HG02759 (cell line): ENCODE measurements around the gene NID1.
"Not testable (repeated sequence)": the region's sequence is repeated elsewhere in the genome, so short reads cannot be mapped to it uniquely, and the experiment has no call there.

Experiments
- ATAC-seq: cut with Tn5 transposase; IDR thresholded peaks from one replicate; pipeline ENCODE4 v1.9.1; 2021; ENCODE audit warnings: mild to moderate bottlenecking, moderate library complexity; ENCODE audit not compliant: unreplicated experiment

The NID1 gene

DNA sequence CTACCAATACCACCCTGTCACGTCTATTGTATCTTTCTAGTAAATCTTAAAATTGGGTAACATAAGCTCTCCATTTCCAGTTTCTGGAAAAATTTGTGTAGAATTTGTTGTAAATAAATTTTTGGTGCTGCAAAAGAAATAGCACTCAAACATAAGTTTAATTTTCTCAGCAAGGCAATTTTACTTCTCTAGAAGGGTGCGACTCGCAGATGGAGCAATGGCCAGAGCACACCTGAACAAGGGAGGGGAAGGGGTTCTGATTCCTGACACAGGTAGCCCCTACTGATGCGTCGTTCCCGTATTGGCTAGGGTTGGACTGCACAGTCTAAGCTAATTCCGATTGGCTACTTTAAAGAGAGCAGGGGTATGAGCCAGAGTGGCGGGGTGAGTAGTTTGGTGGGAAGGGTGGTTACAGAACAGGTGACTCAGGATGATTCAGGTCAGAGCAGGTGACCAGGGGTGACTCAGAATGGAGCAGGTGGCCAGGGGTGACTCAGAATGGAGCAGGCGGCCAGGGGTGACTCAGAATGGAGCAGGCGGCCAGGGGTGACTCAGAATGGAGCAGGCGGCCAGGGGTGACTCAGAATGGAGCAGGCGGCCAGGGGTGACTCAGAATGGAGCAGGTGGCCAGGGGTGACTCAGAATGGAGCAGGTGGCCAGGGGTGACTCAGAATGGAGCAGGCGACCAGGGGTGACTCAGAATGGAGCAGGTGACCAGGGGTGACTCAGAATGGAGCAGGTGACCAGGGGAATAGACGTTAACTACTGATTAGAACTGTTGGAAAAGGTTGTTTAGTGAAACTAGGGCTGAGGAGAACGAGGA, 32.0 kb upstream of the NID1 start:
- ATAC-seq = not testable (repeated sequence)

DNA sequence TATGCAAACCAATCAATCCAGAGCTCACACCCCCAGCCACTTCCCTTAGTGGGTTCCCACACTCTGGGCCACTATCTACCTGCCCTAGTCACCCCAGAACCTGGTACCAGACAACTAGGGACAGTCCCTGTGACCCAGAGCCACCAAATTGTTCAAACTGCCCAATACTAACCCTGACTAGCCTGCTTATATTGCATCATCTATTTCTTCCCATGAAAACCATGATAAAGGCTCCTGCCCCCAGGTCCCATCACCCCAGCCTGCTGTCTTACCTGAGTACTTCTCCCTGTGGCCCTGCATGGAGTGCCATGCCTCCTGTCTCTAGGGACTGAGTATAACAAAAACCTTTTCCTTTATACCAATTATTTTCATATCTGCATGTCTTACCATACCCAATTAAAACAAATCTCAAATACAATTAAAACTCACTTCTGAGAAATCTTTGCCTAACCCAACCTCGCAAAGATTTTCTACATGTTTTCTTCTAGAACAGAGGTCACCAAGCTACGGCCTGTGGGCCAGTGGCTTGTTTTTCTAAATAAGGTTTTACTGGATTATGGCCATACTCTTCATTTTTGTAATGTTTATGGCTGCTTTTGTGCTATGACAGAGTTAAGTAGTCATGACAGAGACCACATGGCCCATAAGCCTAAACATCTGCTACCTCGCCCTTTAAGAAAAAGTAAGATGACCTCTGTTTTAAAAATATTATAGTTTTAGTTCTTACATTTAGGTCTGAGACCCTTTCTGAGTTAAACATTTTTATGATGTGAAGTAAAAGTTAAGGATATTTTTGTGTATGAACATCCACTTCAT, 31.0 kb upstream of the NID1 start:
- no peak for ATAC-seq

DNA sequence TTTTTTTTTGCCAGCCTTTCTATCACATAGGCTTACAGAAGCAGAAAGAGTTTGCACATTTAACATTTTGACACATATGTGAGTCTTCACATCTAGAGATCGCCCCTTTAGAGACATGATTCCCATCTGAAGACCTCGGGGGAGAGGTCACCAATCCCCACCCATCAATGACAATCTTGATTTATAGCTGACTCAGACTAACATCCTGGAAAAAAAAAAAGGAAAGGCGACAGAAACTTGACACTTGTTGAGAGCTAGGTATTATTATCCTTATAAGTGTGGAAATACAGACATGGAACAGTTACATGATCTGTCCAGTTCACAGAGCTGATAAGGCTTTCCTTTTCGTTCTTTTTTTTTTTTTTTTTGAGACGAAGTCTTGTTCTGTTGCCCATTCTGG, 28.0 kb upstream of the NID1 start:
- ATAC-seq = no peak

DNA sequence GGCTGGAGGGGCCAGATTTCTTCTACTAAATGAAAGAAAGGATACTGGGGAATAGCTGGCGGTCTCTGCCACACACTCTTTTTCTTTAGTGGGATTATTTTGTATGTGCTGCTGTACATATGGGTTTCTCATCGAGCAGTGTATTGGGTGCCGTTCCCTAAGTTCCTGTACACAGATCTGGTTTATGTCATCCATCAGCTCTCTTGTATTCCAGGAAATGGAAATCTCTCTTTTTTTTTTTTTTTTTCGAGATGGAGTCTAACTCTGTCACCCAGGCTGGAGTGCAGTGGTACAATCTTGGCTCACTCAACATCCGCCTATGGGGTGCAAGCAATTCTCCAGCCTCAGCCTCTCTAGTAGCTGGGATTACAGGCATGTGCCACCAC, 27.0 kb upstream of the NID1 start:
- ATAC-seq = no peak

DNA sequence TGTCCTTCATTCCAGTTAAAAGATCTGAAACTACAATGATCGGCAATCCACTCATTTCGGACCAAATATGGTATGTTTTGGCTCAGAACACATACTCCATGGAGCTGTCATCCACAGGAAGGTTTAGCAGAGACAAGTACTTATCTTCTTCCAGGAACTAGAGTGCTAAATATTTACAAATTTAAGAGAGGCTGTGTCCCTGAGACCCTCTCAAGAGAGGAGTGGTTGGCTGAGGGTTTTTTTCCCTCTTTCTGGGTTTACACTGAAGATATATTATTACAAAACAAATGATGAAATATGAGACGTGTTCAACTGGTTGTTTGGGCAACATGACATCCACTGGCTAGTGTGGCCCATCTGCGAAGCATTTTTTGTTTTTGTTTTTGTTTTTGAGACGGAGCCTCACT, 25.9 kb upstream of the NID1 start:
- no peak for ATAC-seq

DNA sequence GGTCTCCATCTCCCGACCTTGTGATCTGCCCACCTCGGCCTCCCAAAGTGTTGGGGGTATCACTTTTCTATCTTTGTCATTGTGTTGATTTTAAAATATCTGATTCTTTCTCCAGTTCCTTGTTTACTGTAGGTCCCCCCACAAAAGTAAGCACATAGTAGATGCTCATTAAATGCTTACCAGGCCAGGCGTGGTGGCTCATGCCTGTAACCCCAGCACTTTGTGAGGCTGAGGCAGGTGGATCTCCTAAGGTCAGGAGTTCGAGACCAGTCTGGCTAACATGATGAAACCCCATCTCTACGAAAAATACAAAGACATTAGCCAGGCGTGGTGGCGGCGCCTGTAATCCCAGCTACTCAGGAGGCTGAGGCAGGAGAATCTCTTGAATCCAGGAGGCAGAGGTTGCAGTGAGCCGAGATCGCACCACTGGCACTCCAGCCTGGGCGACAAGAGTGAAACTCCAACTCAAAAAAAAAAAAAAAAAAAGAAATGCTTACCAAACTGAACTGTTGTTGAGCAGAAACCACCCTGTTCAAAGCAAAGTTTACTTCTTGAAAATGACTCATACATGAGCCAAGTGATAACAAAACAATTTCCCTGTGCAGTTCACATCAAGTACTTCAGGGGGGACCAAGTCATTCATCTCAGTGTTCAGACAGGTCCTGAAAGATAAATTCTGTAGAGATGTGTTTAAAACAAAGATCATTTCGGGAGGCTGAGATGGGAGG, 24.3 kb upstream of the NID1 start:
- ATAC-seq = no peak

DNA sequence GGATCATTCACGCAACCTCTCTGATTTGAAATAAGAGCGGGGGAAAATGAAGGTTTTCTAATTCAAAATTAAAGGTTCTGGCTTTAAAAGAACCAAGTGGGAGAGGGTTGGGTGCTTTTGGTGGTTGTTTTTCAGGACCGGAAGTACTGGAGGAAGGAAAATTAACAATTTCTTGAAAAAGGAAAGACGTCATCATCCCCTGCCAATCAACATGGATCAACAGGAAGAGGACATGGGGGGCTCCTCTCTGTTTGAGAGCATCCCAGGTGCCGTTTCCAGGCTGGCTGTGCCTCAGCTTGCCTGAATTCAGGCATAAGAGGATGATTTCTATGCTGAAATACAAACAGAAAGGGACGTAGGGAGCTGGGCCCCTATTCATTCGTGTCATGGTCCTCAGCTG, 21.6 kb upstream of the NID1 start:
- no peak for ATAC-seq

DNA sequence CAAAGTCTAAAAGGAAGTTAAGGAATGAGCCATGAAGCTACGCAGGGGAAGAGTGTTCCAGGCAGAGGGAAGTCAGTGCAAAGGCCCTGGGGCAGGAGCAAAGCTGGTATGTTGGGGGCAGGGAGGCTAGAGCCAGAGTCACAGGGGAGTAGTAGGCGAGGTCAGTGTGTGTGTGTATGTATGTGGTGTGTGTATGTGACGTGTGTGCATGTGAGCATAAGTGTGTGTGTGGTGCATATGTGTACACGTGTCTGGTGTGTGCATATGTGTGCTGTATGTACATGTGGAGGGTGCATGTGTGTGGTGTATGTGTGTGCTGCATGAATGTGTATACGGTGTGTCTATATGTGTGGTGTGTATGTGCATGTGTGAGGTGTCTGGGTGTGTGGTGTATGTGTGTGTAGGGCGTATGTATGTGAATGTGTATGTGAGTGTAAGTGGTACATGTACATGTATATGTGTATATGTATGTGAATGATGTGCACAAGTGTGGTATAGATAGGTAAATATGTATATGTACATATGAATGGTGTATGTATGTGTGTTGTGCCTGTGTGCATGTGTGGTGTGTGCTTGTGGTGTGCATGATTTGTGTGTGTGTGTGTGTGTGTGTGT, 20.8 kb upstream of the NID1 start:
- ATAC-seq = no peak

DNA sequence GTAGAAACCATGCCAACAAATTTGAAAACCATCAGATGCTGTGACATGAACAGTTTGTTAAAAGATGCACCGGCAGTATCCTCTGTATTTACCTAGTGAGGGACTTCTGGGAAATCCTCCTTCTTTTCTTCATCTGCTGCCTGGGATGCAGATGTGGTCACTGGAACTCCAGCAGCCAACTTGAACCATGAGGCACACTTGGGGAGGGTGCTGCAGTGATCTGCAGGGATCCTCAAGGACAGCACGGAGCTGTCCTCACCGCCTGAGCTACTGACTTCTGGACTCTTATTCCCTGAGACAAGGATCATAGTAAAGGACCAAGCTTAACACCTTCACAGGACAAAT, 19.5 kb upstream of the NID1 start:
- no peak for ATAC-seq

DNA sequence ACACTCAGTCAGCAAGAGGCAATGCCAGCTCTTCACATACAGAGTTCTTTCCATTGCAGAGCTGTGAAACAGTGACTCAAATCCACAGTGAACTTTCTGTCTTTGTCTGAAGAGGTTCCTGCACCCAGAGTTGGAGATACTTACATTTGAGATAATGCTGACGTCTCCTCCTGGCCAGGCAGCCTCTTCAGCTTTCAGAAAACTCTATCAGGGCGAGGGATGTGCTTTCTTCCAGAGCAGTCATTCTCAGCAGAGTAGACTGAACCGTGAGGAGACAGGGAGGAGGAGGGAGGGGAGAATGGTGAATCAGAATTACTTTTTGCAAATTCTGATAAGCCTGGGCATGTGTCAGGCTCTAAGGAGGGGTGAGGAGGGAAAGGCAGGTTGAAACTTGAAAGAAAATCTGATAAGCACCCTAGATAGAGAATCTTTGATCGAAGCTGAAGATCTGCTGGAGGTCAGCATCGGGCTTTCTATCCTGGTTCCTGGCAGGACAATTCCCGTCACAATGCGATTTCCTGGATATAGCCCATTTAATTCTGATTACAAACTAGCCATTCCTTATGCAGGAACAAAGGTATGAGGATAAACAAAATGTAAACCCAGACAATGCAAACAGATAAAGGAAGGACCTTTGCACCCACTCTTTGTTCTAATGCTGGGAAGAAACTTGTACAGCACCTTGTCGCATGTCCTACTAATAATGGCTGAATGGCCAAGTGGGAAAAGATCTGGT, 18.9 kb upstream of the NID1 start:
- no peak for ATAC-seq

DNA sequence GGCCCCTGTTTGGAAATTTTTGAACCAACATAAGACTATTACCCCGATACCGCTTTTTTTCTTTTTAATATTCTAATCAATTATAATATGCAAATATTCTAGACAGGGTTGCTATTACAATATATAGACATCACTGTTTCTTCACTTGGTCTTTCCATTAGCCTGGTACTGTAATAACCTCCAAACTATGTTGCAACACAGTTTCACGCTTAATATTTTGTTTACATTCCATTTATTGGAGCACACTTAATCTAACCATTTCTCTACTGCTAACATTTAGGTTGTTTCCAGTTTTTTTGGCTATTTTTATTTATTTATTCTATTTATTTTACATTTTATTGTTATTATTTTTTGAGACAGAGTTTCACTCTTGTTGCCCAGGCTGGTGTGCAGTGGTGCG, 17.6 kb upstream of the NID1 start:
- no peak for ATAC-seq

DNA sequence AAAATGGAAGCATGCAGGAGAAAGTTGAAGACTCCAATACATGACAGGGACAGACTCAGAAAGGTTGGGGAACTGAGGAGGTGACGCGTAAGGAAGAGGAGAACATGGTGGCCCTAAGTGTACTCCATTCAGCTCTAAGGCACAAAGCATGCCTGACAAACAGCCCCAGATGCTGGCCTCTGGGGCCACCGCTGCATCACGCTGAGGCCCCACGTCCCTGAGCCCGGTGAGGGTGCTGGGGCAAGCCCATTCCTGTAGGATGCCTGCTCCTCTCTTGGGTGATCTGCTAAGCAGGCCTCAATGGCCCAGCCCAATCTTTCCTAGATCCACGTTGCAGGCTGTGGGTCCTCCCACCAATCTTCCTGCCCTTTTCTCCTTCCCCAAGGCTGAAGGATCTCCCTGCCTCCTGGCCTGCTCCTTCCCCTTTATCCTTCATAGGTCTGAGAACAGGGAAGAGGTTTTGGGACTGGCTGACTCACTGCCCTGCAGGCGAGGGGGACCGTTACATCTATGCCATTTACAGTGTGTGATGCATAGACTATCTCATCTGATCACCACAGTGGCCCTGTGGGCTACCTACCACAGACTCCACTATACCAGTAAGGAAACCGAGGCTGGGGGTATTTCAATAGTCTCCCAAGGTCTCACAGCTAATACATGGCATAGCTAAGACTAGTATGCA, 16.8 kb upstream of the NID1 start:
- ATAC-seq = no peak

DNA sequence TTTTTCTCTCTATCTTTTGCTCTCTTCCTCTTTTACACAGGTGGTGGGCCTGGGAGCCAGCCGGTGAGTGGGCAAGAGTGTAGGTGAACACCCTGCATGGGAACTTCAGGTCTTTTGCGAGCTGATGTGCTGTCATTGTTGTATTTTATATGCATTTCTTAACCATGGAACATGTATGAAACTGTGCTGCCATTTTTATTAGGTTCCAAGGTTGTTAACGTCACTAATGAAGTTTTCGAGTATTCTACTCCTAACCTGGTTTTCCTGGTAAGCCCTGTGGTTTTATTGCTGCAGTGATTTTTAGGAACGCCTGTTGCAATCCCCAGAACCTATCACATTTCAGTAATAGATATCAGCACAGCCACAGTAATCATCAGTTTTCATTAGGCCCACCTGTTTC, 14.8 kb upstream of the NID1 start:
- no peak for ATAC-seq

DNA sequence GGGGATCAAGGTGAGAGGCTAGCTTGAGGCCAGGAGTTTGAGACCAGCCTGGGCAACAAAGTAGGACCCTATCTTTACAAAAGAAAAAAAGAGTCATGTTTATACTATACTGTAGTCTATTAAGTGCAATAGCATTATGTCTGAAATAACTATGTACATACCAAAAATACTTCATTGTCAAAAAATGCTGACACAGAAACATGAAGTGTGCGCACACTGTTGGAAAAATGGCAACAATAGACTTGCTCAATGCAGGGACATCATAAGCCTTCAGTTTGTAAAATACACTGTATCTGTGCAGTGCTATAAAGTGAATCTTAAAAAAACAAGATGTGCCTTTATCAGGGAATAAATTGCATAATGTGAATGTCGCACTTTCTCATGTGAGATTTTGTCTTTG, 14.1 kb upstream of the NID1 start:
- ATAC-seq = no peak

DNA sequence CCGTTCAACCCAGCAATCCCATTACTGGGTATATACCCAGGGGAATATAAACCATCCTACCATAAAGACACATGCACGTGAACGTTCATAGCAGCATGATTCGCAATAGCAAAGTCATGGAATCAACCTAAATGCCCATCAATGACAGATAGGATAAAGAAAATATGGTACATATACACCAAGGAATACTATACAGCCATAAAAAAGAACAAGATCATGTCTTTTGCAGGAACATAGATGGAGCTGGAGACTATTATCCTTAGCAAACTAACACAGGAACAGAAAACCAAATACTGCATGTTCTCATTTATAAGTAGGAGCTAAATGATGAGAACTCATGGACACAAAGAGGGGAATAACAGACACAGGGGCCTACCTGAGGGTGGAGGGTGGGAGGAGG, 13.2 kb upstream of the NID1 start:
- not testable (repeated sequence) for ATAC-seq

DNA sequence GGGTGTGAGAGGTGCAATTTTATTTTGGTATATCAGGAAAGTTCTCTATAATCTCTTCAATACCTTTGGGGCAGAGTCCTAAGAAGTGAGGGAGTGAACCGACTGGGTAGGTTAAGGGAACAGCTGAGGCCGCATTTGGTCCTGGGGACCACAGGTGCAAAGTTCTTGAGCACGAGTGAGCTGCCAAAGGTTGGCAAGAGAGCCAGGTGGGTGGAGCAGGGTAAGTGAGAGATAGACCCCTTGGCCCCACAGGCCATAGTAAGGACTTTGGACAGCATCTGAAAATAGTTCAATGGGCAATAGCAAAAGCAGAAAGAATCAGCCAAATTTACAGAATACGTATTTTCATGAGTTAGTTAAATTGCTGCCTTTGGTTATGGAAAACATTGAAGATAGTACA, 11.0 kb upstream of the NID1 start:
- no peak for ATAC-seq

DNA sequence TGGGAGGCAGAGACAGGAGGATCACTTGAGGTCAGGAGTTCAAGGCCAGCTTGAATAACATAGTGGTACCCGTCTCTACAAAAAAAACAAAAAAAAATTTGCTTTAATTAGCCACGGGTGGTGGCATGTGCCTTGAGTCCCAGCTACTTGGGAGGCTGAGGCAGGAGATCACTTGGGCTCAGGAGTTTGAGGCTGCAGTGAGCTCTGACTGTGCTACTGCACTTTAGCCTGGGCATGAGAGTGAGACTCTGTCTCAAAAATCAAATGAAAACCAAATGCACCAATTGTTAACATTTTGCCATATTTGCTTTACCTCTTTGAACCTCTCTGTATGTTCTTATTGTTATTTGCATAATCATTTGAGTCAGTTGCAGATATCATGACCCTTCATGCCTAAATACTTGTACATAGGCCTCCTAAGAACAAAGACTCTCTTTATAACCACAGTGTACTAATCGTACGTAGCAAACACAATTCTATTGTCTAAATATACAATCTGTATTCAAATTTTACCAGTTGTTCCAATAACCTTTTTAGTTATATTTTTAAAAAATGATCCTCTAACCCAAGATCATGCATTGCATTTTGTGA, 8.5 kb upstream of the NID1 start:
- no peak for ATAC-seq

DNA sequence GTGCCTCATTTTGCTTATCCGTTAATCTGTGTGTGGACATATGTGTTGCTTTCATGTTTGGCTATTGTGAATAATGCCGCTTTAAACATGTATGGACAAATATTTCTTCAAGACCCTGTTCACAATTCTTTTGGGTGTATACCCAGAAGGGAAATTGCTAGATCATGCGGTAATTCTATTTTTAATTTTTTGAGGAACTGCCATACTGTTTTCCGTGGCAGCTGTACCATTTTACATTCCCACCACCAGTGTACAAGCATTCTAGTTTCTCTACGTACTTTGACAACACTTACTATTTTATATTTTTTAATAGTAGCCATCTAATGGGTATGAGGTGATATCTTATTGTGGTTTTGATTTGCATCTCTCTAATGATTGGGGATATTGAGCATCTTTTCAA, 7.1 kb upstream of the NID1 start:
- no peak for ATAC-seq

DNA sequence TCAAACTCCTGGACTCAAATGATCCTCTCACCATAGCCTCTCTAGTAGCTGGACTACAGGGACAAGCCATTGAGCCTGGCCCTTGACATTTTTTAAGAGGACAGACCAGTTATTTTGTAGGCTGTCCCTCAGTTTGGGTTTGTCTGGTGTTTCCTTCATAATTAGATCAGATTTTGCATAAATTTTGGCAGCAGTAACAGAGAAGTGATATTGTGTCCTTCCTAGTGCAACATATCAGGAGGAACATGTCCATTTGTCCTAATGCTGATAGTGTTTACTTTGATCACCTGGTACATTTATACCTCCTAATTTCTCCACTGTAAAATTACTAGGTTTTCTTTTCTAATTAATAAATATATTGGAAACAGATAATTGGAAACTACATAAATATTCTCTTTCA, 5.9 kb upstream of the NID1 start:
- ATAC-seq = no peak

DNA sequence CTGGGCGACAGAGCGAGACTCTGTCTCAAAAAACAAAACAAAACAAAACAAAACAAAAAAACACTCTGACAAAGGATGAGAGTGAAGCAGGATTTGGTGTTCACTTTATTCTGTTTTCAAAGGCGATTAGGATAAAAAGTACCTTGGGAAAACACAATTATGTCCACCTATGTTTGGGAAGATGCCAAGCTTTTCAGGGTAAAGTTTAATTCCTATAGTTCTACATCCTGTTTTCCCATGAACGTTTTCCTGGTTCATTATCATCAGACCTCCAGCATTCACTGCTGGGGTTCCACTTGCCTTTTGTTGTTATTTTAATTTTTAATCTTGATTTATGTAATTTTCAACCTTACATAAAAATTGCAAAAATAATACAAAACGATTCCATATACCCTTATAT, 4.9 kb upstream of the NID1 start:
- no peak for ATAC-seq
